Fibroblast of the aortic adventitia (primary cell): ENCODE results near the gene E2F6. TPM values are rescaled to one million over a fixed set of nuclear protein-coding genes. Genes with fewer than 3 reads are reported as not detected.

Source experiments
- DNase-seq: peaks from one replicate; pipeline ENCODE4 v3.0.0-alpha.2; 2010; ENCODE audit warnings: low read depth
- H3K4me3 ChIP-seq: 2 replicates; pipeline ENCODE4 v1.5.1; 2011; ENCODE audit warnings: low read depth, mild to moderate bottlenecking, control low read depth, low read length, moderate library complexity
- total RNA-seq: library from RNA; depleted of rRNA; stranded (reverse); fragments of >200 nt; gene quantifications from 2 replicates; pipeline ENCODE4 v1.2.3, GENCODE V29; 2012; ENCODE audit warnings: low replicate concordance
- TF ChIP-seq, protein P1 (sequence below): IDR thresholded peaks from 2 replicates; pipeline ENCODE4 v1.5.1; 2011; ENCODE audit warnings: mild to moderate bottlenecking, low read length, control low read depth, inconsistent platforms; ENCODE audit not compliant: insufficient read depth

E2F6 gene
- total RNA-seq, 1 donor: 11.3 TPM

DNA sequence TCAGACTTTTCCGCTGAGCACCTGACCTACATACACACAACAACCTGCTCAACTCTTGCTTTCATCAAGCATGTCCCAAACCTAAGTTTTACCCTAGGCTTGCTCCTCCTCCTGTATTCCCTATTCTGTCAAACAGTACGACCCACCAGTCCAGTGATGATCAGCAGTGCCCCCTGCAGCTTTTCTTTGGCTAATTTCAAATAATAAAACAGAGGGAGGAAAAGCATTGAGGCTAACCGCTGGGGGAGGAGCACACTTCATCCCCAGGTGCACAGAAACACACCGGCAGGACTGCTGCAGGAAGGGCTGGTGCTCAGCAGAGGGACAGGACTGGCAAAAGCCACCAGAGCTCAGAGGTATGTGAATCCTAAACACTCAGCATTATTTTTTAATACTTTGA lies 21.2 kb downstream of the E2F6 start:
- TF ChIP-seq, protein P1, sequence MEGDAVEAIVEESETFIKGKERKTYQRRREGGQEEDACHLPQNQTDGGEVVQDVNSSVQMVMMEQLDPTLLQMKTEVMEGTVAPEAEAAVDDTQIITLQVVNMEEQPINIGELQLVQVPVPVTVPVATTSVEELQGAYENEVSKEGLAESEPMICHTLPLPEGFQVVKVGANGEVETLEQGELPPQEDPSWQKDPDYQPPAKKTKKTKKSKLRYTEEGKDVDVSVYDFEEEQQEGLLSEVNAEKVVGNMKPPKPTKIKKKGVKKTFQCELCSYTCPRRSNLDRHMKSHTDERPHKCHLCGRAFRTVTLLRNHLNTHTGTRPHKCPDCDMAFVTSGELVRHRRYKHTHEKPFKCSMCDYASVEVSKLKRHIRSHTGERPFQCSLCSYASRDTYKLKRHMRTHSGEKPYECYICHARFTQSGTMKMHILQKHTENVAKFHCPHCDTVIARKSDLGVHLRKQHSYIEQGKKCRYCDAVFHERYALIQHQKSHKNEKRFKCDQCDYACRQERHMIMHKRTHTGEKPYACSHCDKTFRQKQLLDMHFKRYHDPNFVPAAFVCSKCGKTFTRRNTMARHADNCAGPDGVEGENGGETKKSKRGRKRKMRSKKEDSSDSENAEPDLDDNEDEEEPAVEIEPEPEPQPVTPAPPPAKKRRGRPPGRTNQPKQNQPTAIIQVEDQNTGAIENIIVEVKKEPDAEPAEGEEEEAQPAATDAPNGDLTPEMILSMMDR: no peak
- no peak for DNase-seq

DNA sequence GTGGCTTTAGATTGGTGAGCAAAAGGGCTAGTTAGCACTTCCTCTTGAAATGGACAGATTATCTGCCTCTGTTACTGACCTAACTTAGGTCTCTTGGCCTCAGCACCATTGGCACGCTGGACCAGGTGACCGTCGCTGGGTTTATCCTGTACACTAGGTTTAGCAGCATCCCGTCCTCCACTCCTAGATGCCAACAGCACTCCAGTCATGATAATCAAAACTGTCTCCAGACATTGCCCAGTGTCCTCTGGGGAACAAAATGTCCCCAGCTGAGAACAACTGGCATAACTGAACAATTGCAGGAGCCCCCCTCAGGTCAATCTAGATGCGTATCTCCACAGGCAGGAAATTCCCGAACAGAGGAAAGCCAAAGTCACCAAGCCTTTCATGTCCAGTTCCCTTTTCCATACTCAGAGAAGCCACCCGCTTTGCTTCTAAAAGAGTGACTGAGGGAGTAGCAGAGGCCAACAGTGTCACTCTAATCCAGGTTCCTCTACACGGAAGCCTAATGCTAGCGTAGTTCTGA lies 27.3 kb downstream of the E2F6 start:
- TF ChIP-seq, protein P1: no peak
- DNase-seq: no peak

More for the DNA sequence above, 21.2 kb downstream of the E2F6 start:
- no peak overlapping the region for H3K4me3 ChIP-seq

DNA sequence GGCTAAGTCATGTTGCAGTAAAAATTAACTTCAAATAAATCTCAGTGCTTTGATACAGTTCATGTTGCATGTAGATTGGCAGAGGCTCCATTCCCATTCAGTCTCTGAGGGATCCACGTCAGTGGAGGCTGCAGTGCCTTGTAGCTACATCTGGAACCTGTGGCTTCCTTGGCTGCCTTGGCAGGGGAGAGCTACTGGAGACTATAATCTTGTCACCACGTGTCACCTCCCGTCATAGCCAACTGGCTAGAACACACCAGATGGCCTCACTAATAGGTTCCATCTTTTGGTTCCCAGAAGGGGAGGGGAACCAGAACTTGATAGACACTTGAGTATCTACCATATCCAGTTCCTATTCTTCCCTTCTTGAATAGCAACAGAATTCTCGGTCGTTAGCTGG lies 28.4 kb downstream of the E2F6 start:
- no peak overlapping the region for H3K4me3 ChIP-seq
- no peak for DNase-seq
- TF ChIP-seq, protein P1: no peak

More for the DNA sequence above, 27.3 kb downstream of the E2F6 start:
- no peak overlapping the region for H3K4me3 ChIP-seq

DNA sequence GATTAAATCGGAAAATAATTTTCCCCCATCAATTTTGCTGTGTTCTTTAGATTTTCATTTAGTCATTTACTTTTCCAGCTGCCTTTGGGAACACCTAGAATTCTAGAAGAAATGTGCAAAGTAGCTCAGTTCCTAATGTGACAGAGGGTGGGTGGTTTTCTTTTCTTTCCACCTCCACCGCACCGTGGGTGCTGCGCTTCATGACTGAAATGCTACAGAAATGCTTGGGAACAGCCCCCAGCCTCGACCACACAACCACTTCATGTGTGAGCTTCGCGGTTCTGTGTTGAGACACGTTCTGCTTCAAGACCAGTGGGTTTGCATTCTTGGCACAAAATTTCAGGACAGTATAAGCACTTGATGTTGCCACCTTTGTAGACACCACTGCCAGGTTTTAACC lies 30.9 kb downstream of the E2F6 start:
- H3K4me3 ChIP-seq: no peak overlapping the region
- TF ChIP-seq, protein P1: no peak
- no peak for DNase-seq

DNA sequence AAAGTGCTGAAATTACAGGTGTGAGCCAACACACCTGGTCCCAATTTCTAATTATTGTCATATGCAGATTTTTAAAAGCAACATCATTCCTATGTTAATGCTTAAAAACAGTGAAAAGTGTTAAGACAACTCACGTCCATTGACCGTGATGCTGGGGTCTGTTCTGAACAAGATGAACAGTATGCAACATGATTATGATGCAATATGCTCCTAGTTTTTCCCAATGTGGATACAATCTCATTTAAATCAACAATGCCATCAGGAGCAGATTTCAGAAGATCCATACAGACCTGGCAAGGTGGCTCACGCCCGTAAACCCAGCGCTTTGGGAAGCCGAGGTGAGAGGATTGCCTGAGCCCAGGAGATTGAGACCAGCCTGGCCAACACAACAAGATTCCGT lies 31.5 kb downstream of the E2F6 start:
- no peak for DNase-seq
- H3K4me3 ChIP-seq: no peak overlapping the region
- TF ChIP-seq, protein P1: no peak

DNA sequence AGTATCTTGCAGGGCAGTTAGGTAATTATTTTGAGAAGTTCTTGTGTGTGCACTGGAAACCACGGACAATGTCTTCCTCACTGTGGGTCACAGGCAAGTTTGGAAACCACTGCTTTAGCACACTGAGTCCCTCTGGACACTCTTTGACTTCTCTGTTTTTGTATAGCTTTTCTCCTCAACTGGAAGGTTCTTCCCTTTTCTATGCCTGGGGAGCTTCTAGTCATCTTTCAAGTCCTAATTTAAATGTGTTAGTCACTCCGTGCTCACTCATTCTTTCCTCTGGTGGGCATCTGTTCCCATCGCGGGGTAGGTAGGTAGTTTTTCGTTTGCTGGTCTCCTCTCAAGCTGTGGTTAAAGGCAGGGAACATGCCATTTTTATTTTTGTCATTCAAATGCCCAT lies 32.1 kb downstream of the E2F6 start:
- H3K4me3 ChIP-seq: no peak overlapping the region
- TF ChIP-seq, protein P1: no peak
- DNase-seq: no peak

DNA sequence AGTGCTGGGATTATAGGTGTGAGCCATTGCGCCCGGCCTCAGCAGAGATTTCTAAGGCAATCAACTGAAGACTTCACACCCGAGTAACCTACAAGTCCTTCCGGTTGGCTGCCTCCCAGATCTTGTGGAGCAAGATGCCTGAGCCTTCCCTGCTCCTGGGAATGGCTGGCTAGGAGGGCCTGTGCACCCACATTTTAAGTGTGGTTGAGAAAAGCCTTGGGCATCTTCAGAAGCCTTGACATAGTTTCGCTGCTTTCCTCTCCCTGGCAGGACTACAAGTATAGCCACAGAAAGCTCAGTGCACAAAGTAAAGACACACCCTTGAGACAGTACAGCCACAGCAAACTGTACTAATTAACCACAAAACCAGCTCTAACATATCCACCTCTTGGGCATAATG lies 35.2 kb downstream of the E2F6 start:
- H3K4me3 ChIP-seq: no peak overlapping the region
- TF ChIP-seq, protein P1: no peak
- DNase-seq: no peak
